NCI-H526 treated with DMSO at 0.1 percent for 48 hours (cell line): ENCODE data around the gene DUSP21.
A peak's percentile ranks its signal among the peaks of the same experiment; 100 is the strongest.
"Not testable (repeated sequence)": the region's sequence is repeated elsewhere in the genome, so short reads cannot be mapped to it uniquely, and the experiment has no call there.

Experiments
- DNase-seq: peaks from one replicate; lab custom pipeline; 2025; lab: John Stamatoyannopoulos, UW

Gene DUSP21

GRCh38 chrX:44843753-44844152, at the start of gene DUSP21:
DUSP21 (plus strand) TSS chrX:44844021; CDS start chrX:44844133, 112 bp downstream.
- DNase-seq, result no peak

GRCh38 chrX:44795945-44796450, 47.8 kb upstream of the DUSP21 start:
- no peak for DNase-seq

DNA sequence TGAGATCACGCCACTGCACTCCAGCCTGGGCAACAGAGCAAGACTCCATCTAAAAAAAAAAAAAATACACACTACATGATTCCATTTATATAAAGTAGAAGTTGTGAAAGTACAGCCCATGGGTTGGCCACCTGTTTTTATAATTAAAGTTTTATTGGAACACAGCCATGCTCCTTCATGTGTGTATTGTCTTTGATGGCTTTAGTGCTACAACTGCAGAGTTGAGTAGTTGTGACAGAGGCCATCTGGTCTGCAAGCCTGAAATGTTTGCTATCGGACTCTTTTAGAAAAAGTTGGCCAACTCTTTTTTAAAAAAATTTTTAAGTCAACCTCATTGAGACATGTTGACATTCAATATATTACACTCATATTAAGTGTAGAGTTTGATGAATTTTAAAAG, 41.2 kb upstream of the DUSP21 start:
- DNase-seq, result no peak

DNA sequence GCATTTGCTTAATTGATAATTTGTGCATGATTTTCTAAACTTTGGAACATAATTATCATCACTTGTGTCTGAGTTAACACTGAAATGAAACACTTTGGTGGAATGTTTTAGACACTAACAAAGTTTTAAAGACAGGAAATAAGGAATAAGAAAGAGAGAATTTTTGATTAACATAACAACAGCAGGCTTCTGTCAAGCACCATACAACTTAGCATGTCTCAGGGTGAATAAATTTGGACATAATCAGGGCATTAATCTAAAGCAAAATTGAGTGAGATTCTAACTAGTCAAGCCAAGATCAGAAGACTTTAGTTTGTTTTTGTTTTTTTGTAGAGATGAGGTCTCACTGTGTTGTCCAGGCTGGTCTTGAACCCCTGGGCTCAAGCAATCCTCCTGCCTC, 28.1 kb upstream of the DUSP21 start:
- DNase-seq, result no peak

DNA sequence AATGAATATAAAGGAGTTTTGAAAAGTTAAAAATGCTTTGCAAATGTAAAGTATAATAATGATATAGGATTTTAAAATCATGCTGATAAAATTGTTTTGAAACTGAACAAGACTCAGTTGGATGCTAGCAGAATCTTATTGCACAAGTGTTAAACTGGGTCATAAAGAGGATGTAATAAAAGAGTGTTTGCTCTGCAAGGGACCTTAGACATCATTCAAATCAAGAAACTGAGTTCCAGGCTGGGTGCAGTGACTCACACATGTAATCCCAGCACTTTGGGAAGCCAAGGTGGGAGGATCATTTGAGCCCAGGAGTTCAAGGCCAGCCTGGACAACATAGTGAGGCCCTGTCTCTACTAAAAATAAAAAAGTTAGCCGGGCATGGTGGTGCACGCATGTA, 27.5 kb upstream of the DUSP21 start:
- no peak for DNase-seq

DNA sequence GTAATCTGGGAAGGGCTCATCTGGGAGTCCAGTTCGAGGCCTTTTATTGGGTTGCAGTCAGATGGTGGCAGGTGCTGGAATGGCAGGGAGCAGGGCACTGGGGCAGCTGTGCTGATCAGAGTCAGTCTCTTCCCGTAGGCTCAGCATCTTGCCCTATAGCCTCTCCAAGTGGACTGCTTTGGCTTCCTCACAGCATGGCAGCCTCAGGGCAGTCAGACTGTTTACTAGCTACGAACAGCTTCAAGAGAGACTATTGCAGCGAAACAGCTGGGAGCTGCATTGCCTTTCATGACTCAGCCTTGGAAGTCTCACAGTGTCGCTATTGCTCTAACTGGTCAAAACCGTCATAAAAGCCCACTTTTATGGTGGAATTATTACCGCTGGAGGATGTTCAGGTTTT, 26.8 kb upstream of the DUSP21 start:
- no peak for DNase-seq

- no peak for DNase-seq
These were observed 21.2 kb upstream of the DUSP21 start for GRCh38 chrX:44822601-44823000.

GRCh38 chrX:44823193-44823592, 20.6 kb upstream of the DUSP21 start:
- not testable (repeated sequence) for DNase-seq

- no peak for DNase-seq
These were observed 15.7 kb upstream of the DUSP21 start for GRCh38 chrX:44828008-44828605.

- DNase-seq, result no peak
These were observed 14.0 kb upstream of the DUSP21 start for GRCh38 chrX:44829832-44830231.

- no peak for DNase-seq
These were observed 1.1 kb upstream of the DUSP21 start for GRCh38 chrX:44842550-44843317.

DNA sequence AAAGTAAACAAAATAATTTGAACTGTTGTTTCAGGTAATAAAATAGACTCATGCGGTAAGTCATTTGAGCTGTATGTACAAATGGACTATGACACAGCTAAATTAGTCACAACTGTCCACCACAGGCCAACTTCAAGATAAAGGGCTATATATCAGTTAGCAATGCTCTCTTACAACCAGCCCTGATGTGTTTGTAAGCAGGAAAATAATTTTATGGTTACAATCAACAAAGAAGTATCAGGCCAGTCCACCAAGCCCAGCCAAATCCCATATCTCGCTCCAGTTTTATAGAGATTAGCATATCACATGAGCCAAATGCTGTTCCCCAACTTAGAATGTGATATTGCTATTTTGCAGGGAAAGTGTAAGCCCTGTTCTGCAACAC, 511 bp upstream of the DUSP21 start:
- DNase-seq, result no peak

- DNase-seq, result no peak
These were observed 383 bp downstream of the DUSP21 start for GRCh38 chrX:44844204-44844603.

DNA sequence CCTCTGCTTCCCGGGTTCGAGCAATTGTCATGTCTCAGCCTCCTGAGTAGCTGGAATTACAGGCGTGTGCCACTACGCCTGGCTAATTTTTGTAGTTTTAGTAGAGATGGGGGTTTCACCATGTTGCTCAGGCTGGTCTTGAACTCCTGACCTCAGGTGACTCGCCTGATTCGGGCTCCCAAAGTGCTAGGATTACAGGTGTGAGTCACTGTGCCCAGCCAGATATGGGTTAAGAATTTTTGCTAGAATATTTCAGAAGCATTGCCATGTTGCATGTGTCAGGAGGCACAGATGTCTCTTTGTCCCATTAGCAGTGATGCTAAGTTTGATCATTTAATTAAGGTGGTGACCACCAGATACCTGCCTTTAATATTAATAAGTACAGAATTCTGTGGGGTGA, 7.1 kb downstream of the DUSP21 start:
- DNase-seq, result not testable (repeated sequence)

GRCh38 chrX:44871114-44871645, 27.4 kb downstream of the DUSP21 start:
- DNase-seq, result no peak

DNA sequence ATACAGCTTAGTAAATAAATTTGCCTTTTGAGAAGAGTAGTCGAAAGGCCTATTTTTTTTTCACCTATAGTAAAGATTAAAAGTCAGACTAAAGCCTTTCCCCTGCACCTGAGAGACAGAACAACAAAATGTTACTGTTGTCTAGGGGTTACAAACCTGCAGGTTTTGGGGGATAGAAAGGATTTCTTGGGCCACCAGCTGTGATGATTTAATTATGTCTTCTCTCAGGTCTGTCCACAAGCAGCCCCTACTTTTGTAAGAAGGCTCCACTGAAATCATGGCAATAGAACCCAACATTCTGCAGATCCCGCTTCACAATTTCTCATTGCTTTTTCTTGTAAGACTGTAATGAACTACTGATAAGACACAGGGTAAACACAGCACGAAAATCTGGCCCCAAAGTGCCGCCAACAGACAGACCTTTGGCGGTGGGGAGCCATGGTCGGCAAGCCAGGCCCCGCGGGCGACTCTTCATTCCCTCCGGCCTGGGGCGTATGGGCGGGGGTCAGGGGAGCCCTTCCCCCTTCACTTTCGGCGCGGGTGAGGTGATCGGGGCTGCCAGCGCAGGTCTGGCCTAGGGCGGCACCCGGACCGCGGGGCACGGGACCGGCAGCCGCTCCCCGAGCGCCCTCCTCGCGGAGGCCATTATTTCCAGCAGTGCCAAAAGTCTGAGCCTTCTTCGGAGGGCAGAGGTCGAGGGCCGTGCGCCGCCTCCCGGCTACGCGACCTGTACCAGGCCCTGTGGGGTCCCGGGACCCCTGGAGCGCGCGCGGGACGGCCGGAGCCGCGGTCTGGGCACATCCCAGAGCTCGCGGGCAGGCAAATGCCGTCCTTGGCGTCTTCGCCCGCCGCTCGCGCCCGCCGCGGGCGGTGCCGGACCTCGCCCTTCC, 28.4 kb downstream of the DUSP21 start:
- peak; percentile 5 for DNase-seq

DNA sequence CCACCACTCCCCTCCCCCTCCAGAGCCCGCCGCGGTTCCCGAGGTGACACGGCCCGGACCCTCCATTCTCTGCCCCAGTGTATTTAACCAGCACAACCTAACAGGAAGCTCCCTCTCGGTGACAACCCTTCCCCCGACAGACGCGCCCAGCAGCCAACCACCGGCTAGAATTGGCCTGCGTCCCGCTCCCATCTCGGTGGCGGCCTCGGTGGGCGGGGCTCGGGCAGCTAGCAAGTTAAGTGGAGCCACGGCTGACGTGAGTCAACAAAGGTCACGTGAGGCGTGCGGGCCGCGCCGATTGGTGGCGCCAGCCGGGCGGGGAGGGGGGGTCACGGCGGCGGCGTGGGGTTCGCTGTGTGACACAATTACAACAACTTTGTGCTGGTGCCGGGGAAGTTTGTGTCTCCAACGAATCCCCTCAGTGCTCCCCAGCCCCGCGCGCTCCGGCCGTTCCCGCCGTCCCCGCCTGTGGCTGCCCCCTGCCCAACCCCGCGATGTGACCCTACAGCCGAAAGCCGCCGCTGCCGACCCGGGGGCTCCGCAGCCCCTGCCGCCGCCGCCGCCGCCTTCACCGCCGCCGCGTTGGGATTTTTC, 29.1 kb downstream of the DUSP21 start, which contains the start of gene KDM6A:
KDM6A (plus strand) TSS at position 368 of the 594 bp plus-strand sequence. CDS start 364 bp downstream, outside the sequence.
- DNase-seq, result peak; percentile 89

- peak; percentile 2 for DNase-seq
These were observed 29.8 kb downstream of the DUSP21 start for GRCh38 chrX:44873415-44874276.

GRCh38 chrX:44874420-44875184, 30.8 kb downstream of the DUSP21 start:
- DNase-seq, result peak; percentile 19

GRCh38 chrX:44875185-44875489, 31.3 kb downstream of the DUSP21 start:
- DNase-seq, result no peak
